Prostate gland (tissue), 2 donors: ENCODE measurements around the gene OR10G2. TPM values are rescaled to one million over a fixed set of nuclear protein-coding genes. Genes with fewer than 3 reads are reported as not detected.

Experiments used
- DNase-seq: peaks from one replicate; pipeline ENCODE4 v3.0.0-alpha.2; 2019; ENCODE audit warnings: low spot score
- H3K27ac ChIP-seq, 2 donors: fragments of 200-600 bp; sonication (generic); 2 replicates each; pipeline ENCODE4 v1.5.1; 2017 to 2019
- H3K27me3 ChIP-seq: fragments of 200-600 bp; sonication (generic); replicated peaks from 2 replicates; pipeline ENCODE4 v1.5.1; 2019; ENCODE audit not compliant: insufficient read depth
- H3K36me3 ChIP-seq, 2 donors: fragments of 200-600 bp; sonication (generic); 1 replicate in 1 of 2; 2 replicates in 1 of 2; pipeline versions ENCODE4 v1.5.1 to v1.8.1; 2017 to 2019
- H3K4me1 ChIP-seq: fragments of 200-600 bp; sonication (generic); replicated peaks from 2 replicates; pipeline ENCODE4 v1.5.1; 2019
- H3K4me3 ChIP-seq, 2 donors: fragments of 200-600 bp; sonication (generic); 2 replicates each; pipeline ENCODE4 v1.5.1; 2017 to 2019
- H3K9me3 ChIP-seq: fragments of 200-600 bp; sonication (generic); 2 replicates; pipeline ENCODE4 v1.5.1; 2017
- CTCF ChIP-seq, 4 experiments: fragments of 200-600 bp in 2 of 4; fragments of 450-650 bp in 2 of 4; sonication (generic) in 2 of 4; IDR thresholded peaks; 1 replicate in 3 of 4; 2 replicates in 1 of 4; pipeline ENCODE4 v1.5.1; 2016 to 2019; ENCODE audit warnings: antibody characterized with exemption in 4 of 4, mild to moderate bottlenecking in 2 of 4, moderate library complexity in 2 of 4
- POLR2A ChIP-seq: fragments of 450-650 bp; IDR thresholded peaks from one replicate; pipeline ENCODE4 v1.6.1; 2016; ENCODE audit warnings: antibody characterized with exemption, mild to moderate bottlenecking
- POLR2AphosphoS5 ChIP-seq: sonication (generic); formaldehyde crosslinking; IDR thresholded peaks from one replicate; pipeline ENCODE4 v1.6.1; 2017; ENCODE audit warnings: antibody characterized with exemption
- WGBS: methylation state at CpG from one replicate; pipeline ENCODE4 v1.1.5; 2018; 5-methylcytosine and 5-hydroxymethylcytosine counted together
- intact Hi-C: fragments of 100-400 bp; cut with DNase I; formaldehyde crosslinking; loops from one replicate; pipeline ENCODE4 v1.14.2; 2022
- total RNA-seq, 2 donors: library from RNA; depleted of rRNA; stranded (reverse); fragments of >200 nt; gene quantifications; one replicate each; pipeline ENCODE4 v1.1.0, GENCODE V29; 2016

The OR10G2 gene
- not detected for total RNA-seq

GRCh38 chr14:21634840-21635239 lies at the start of gene OR10G2:
Gene OR10G2 (minus strand): TSS chr14:21634940. CDS start chr14:21634842, 98 bp downstream.
- TF ChIP-seq CTCF (IDR thresholded peaks at IDR 0.05) (no peak), POLR2A (no peak), POLR2AphosphoS5 (no peak)

DNA sequence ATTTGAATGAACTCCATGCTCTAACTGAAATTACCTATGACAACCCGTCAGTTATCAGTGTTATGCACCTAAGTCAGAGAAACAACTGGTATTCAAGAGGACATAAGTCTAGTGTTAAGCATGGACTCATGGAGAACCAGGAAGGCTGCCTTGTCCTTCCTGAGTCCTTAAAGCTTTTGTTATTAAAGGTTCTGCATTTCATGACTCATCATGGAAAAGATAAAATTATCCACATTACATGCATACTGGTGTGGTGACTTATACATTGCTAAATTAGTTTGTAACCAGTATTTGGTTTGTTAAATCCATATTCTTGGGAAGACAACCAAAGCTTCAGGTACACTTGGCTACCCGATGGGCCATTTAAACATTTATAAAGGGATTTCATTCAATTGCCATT lies 45.3 kb upstream of the OR10G2 start:
- Histone ChIP-seq H3K27ac (no peak overlapping the region), H3K4me1 (no peaks in the 10 kb centered on the region), H3K4me3 (no peak overlapping the region), H3K36me3 (no peaks in the 10 kb centered on the region), H3K27me3 (no peaks in the 10 kb centered on the region), H3K9me3 (no peaks in the 10 kb centered on the region)
- TF ChIP-seq POLR2A (no peak), CTCF (IDR thresholded peaks at IDR 0.05) (no peak), POLR2AphosphoS5 (no peak)
- intact Hi-C loops, result no loop called here
- no peak for DNase-seq
- WGBS, result 88% methylated on average over 2 of the region's 2 CpGs

More at GRCh38 chr14:21634840-21635239, at the start of gene OR10G2:
- Histone ChIP-seq H3K4me3 (no peak within 1 kb of the TSS), H3K27ac (no peak within 1 kb of the TSS), H3K36me3 (no peaks in the 10 kb centered on the region), H3K4me1 (peaks cover 3% of the 10 kb centered on the region), H3K9me3 (no peaks in the 10 kb centered on the region), H3K27me3 (no peaks in the 10 kb centered on the region)
- intact Hi-C loops, result no loop called here
- 77% methylated on average over 4 of the region's 4 CpGs for WGBS
- DNase-seq, result no peak

GRCh38 chr14:21675566-21675965 lies 40.8 kb upstream of the OR10G2 start:
- intact Hi-C loops, result no loop called here
- WGBS, result 78% methylated on average over 4 of the region's 4 CpGs
- no peak for DNase-seq
- Histone ChIP-seq H3K9me3 (no peaks in the 10 kb centered on the region), H3K4me3 (no peak overlapping the region), H3K36me3 (no peaks in the 10 kb centered on the region), H3K27ac (no peak overlapping the region), H3K4me1 (no peaks in the 10 kb centered on the region), H3K27me3 (no peaks in the 10 kb centered on the region)
- TF ChIP-seq CTCF (IDR thresholded peaks at IDR 0.05) (no peak), POLR2AphosphoS5 (no peak), POLR2A (no peak)

DNA sequence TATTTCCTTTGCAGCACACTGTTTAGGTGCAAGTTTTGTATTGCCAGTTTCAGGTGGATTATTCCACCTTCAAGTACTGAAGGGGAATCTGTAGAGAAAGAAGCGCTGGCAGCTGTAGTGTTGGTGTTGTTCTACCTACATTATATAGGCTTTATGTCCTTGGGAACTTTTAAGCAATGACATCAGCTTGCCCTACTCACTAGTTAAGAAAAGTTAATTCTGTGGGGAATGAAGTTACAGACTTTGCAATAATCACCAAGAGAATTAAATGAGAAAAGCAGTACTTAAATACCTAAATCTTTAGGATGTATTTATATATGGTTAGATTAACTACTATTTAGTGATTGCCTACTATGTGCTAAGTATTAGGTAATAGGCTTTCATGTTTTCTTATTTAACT lies 39.0 kb upstream of the OR10G2 start, which contains the start of gene OR4E1:
Gene OR4E1, minus strand, starts transcription at position 101 of the 400 bp plus-strand sequence. CDS start 2,883 bp downstream, outside the sequence.
- WGBS, result 90% methylated on average over 1 of the region's 1 CpG
- Histone ChIP-seq H3K27me3 (no peaks in the 10 kb centered on the region), H3K4me1 (no peaks in the 10 kb centered on the region), H3K36me3 (no peaks in the 10 kb centered on the region), H3K4me3 (no peak within 1 kb of the TSS), H3K27ac (no peak within 1 kb of the TSS), H3K9me3 (no peaks in the 10 kb centered on the region)
- DNase-seq, result no peak
- TF ChIP-seq POLR2A, result no peak
- TF ChIP-seq POLR2AphosphoS5, result no peak
- TF ChIP-seq CTCF (IDR thresholded peaks at IDR 0.05), result no peak
- intact Hi-C loops, result no loop called here

GRCh38 chr14:21672116-21672515 lies 37.4 kb upstream of the OR10G2 start:
- no peaks in the 10 kb centered on the region for H3K27me3 ChIP-seq
- WGBS, result 84% methylated on average over 1 of the region's 1 CpG

More at GRCh38 chr14:21672116-21672515, 37.4 kb upstream of the OR10G2 start:
- H3K36me3 ChIP-seq, result no peaks in the 10 kb centered on the region
- intact Hi-C loops, result no loop called here
- H3K27ac ChIP-seq, result no peak overlapping the region
- H3K4me1 ChIP-seq, result no peaks in the 10 kb centered on the region
- DNase-seq, result no peak
- H3K4me3 ChIP-seq, result no peak overlapping the region
- TF ChIP-seq CTCF (IDR thresholded peaks at IDR 0.05) (no peak), POLR2AphosphoS5 (no peak), POLR2A (no peak)
- H3K9me3 ChIP-seq, result no peaks in the 10 kb centered on the region
